ENCODE results near the gene CREB1. TPM values are rescaled to one million over a fixed set of nuclear protein-coding genes. Genes with fewer than 3 reads are reported as not detected.

Gene CREB1
- total RNA-seq, 1 donor from 2014 or later: 127 TPM

GRCh38 chr2:207515671-207516070 is 14.1 kb upstream of the CREB1 start:
- Mint-ChIP-seq H3K4me3 (no peak overlapping the region), H3K36me3 (ENCODE audit: low read depth) (peaks cover 10% of the 10 kb centered on the region), H3K27me3 (no peaks in the 10 kb centered on the region), H3K9me3 (peaks cover 3% of the 10 kb centered on the region), H3K4me1 (no peaks in the 10 kb centered on the region), H3K27ac (no peak overlapping the region)
- no peak for DNase-seq
- no peak for ATAC-seq (ENCODE audit: low read depth)
- intact Hi-C loops (cut with micrococcal nuclease): no loop called here
- TF ChIP-seq, protein P1, sequence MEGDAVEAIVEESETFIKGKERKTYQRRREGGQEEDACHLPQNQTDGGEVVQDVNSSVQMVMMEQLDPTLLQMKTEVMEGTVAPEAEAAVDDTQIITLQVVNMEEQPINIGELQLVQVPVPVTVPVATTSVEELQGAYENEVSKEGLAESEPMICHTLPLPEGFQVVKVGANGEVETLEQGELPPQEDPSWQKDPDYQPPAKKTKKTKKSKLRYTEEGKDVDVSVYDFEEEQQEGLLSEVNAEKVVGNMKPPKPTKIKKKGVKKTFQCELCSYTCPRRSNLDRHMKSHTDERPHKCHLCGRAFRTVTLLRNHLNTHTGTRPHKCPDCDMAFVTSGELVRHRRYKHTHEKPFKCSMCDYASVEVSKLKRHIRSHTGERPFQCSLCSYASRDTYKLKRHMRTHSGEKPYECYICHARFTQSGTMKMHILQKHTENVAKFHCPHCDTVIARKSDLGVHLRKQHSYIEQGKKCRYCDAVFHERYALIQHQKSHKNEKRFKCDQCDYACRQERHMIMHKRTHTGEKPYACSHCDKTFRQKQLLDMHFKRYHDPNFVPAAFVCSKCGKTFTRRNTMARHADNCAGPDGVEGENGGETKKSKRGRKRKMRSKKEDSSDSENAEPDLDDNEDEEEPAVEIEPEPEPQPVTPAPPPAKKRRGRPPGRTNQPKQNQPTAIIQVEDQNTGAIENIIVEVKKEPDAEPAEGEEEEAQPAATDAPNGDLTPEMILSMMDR (IDR thresholded peaks at IDR 0.05): no peak
- POLR2A ChIA-PET: interaction anchor here (0.7 kb wide), 1 partner anchor 10 kb away, joined by 3 read pairs; no protein-coding TSS in a partner anchor
- CTCF ChIA-PET: no interaction called here

DNA sequence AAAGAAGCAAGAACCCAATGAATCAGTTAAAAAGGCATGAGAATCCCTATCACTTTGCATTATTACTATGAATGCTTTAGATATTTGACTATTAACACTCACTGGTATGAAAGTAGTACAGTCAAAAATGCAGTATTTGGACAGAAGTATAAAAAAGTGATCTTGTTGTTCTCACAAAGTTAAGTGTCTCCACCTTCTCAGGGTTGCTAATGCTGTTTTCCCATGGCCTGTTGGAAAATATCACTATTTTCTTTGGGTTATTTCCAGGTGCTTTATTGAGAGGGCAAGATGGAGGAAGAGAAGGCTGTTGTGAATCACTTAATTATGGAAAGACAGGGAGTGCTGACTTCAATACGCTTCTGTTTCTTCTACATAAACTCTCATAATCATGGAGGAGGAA is 13.6 kb upstream of the CREB1 start:
- Mint-ChIP-seq H3K27me3 (no peaks in the 10 kb centered on the region), H3K36me3 (ENCODE audit: low read depth) (peaks cover 8% of the 10 kb centered on the region), H3K27ac (no peak overlapping the region), H3K4me3 (no peak overlapping the region), H3K4me1 (peaks cover 3% of the 10 kb centered on the region), H3K9me3 (peaks cover 3% of the 10 kb centered on the region)
- TF ChIP-seq, protein P1 (IDR thresholded peaks at IDR 0.05): no peak
- DNase-seq (no peak), ATAC-seq (ENCODE audit: low read depth) (no peak)
- CTCF ChIA-PET: no interaction called here
- POLR2A ChIA-PET: no interaction called here
- intact Hi-C loops (cut with micrococcal nuclease): no loop called here

DNA sequence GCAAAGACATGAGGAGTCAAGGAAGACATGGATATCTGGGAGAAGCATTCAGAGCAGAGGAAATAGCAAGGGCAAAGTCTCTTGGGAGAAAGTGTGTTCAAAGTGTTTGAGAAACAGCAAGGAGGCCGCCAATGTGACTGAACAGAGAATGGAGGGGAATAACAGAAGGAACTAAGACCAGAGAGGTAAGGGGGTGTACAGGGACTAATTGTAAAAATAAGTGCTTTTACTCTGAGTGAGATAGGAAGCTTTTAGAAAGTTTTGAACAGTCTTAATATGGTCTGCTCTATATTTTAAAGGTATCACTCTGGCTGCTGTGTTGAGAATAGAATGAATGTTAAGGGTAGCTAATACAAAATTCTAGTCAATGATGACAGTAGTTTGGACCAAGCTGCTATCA is 6.8 kb upstream of the CREB1 start:
- intact Hi-C loops (cut with micrococcal nuclease): loop anchor here (10.0 kb wide), 1 partner anchor 1808 kb away; no protein-coding TSS in a partner anchor
- DNase-seq (no peak), ATAC-seq (ENCODE audit: low read depth) (no peak)
- TF ChIP-seq, protein P1 (IDR thresholded peaks at IDR 0.05): no peak
- H3K36me3 Mint-ChIP-seq (ENCODE audit: low read depth): peaks cover 15% of the 10 kb centered on the region
- no peak overlapping the region for H3K27ac Mint-ChIP-seq
- H3K4me3 Mint-ChIP-seq: no peak overlapping the region
- peaks cover 40% of the 10 kb centered on the region for H3K4me1 Mint-ChIP-seq
- H3K27me3 Mint-ChIP-seq: no peaks in the 10 kb centered on the region
- H3K9me3 Mint-ChIP-seq: peaks cover 3% of the 10 kb centered on the region
- ChIA-PET POLR2A (interaction anchor here (0.8 kb wide), 1 partner anchor 102 kb away, joined by 4 read pairs; the partner anchor contains the start of gene METTL21A), CTCF (interaction anchor here (1.3 kb wide), 1 partner anchor 10 kb away, joined by 3 read pairs; no protein-coding TSS in a partner anchor)

GRCh38 chr2:207525296-207525695 is 4.5 kb upstream of the CREB1 start:
- CTCF ChIA-PET: no interaction called here
- Mint-ChIP-seq H3K4me1 (peaks cover 47% of the 10 kb centered on the region), H3K27ac (peak overlapping the region; percentile 88), H3K36me3 (ENCODE audit: low read depth) (peaks cover 17% of the 10 kb centered on the region), H3K4me3 (peak overlapping the region; percentile 21), H3K9me3 (no peaks in the 10 kb centered on the region), H3K27me3 (no peaks in the 10 kb centered on the region)
- POLR2A ChIA-PET: interaction anchor here (0.5 to 1.8 kb wide), 7 partner anchors 10 to 359 kb away, joined by 3 to 11 read pairs (median 4); partner anchors contain the start of gene KLF7
- intact Hi-C loops (cut with micrococcal nuclease): loop anchor here (10.0 kb wide), 1 partner anchor 1810 kb away; no protein-coding TSS in a partner anchor
- TF ChIP-seq, protein P1 (IDR thresholded peaks at IDR 0.05): no peak
- ATAC-seq (ENCODE audit: low read depth) (no peak), DNase-seq (no peak)

- Mint-ChIP-seq H3K36me3 (ENCODE audit: low read depth) (peaks cover 33% of the 10 kb centered on the region), H3K4me1 (peaks cover 69% of the 10 kb centered on the region), H3K27ac (peak overlapping the region; percentile 100), H3K27me3 (no peaks in the 10 kb centered on the region), H3K9me3 (no peaks in the 10 kb centered on the region), H3K4me3 (peak overlapping the region; percentile 95)
- ChIA-PET POLR2A (interaction anchor here (0.6 to 5.6 kb wide), 11 partner anchors 25 to 764 kb away, joined by 3 to 128 read pairs (median 12); partner anchors contain the start of genes CCNYL1, FASTKD2, KLF7 and MDH1B), CTCF (no interaction called here)
- intact Hi-C loops (cut with micrococcal nuclease): loop anchor here (1.0 to 10.0 kb wide), 14 partner anchors 26 to 1814 kb away; partner anchors contain the start of genes CCNYL1, FASTKD2, FZD5 and MDH1B
- DNase-seq: no peak
- ATAC-seq (ENCODE audit: low read depth): peak; percentile 7
- TF ChIP-seq, protein P1 (IDR thresholded peaks at IDR 0.05): no peak
These were observed 807 bp upstream of the CREB1 start for GRCh38 chr2:207528980-207529329.
